ENCODE data around the gene RASGRP2.
A peak's percentile ranks its signal among the peaks of the same experiment; 100 is the strongest.

Gene RASGRP2

DNA sequence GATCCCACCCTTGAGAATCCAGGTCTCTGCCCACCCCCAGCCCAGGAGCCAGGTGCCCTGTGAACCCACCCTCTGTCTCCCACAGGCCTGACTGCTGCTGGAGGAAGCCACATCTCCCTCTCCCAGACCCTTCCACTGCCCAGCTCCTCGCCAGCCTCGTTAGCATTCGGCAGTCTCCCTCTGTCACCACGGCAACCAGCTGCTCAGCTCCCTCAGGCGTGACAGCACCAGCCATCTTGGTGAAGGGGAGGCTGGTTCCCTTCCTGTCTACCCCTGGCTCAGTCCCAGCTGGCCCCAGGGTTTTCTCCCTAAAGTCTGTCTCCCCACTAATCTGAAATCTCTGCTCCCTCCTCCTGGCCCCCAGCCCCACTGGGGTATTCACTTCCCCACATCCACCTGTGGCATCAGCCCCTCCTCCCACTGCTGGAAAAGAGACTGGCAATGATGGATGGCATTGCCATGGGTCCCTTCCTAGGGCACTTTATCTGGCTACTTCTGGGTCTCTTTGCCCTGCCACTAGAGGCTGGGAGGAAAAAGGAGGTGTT lies 49.0 kb downstream of the RASGRP2 start:
- no peak for DNase-seq (ENCODE audit: low read depth)

DNA sequence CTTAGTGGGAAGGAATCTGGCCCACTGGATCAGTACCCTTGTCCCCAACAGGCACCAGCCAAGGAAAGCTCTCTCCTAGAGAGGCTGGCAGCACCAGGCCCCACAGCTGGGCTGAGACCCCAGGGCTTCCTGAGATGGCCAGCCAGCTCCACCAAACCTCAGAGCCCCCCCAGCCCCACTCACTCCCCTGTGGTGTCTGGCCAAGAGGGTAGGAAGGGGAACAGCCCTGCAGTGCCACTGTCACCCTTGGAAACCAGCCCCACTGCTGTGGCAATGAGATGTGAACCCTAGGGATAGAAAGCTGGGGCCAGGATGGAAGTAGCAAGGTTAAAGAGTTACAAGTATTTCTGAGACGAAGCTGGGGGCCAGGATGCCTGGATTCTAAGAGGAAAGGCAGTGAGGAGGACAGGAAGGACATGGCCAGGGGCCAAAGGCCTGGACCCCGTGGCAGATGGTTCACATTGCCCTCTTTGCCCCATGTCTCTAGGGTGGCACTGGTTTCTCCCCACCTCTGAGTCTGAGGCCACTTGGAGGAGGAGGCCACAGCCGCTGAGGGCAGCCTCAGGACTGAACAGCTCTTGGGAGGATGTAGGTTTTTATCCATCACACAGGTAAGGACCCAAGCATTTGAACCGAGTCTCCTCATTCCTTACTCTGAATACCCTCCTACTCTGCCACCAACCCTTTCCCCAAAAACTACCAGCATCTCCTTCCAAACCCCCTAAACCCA lies 49.8 kb downstream of the RASGRP2 start:
- no peak for DNase-seq (ENCODE audit: low read depth)

DNA sequence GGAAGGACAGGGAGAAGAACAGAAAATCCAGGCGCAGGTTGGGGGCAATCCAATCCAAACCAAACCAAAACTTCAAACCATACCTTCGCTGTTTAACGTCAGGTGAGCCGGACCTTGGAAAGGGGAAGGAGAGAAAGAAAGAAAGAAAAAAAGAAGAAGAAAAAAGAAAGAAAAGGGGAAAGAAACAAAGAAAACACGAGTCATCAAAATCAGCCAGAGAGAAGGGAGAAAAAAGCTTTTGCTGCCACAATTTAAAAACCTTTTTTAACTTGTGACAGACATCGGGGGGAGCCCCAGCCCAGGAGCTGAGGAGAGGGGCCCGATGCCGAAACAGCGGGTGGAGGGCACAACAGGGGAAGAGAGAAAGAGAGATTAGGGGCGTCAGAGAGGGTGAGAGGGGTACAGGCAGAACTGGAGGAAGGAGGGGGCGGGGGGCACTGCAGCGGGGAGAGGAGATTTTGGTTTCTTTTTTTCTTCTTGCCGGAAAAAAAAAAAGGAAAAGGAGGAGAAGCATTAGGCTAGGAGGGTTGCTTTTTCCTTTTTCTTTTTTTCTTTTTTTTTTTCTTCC lies 51.1 kb downstream of the RASGRP2 start:
- no peak for DNase-seq (ENCODE audit: low read depth)

DNA sequence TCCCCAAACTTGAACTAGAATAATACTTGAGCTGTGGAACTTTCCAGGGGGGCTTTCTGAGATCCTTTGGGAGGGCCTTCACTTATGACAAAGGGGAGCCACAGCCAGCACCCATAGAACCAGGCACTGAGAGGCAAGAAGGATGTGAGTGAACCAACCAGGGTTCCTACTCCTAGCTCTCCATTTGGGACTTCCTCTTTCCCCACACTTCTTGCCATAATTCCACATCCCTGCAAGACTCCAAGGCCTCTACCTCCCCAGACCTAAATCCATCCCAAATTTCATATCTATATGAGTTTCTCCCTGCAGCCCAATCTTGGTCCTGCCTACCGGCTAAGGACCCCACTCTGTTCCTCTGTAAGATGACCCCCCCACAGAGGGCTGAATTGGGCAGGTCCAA lies 52.4 kb downstream of the RASGRP2 start:
- DNase-seq (ENCODE audit: low read depth), result no peak

DNA sequence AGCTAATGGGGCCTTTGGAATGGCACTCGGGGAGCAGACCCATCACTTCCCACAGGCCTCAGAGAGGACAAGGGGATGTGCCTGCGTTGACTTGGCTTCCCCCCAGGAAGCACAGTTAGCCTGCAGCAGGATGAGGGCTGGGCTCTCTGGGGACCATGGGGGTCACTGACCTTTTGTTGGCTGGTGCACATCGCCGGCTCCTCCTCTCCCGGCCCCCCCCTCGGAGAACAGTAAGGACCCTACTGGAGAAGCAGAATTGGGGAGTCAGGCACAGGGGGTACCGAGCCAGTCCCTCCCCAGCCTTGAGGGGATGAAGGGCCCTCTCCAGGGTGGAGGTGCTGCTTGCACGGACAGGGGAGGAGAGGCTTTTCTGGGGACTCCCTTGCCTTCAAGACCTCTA lies 53.7 kb downstream of the RASGRP2 start:
- DNase-seq (ENCODE audit: low read depth), result no peak

DNA sequence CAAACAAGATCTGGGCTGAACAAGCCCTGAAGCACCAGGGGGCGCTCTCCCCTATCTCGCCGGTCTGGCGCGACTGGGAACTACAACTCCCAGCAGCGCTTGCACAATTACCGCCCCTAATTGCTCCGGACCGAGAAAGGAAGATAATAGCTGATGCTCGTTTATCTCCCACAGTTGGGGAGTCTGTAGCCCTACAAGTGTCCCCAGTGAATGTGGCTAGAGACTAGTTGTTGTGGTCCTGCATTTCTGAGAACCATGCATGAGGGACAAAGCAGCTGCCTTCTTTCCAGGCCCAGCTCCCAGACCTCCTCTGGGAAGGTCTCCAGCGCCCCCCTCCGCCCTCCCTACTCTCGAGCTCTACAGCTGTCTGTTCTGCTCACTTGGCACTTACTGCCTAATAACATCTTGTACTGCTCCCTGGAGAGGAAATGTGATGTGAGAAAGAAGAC lies 55.4 kb downstream of the RASGRP2 start:
- peak; percentile 80 for DNase-seq (ENCODE audit: low read depth)

DNA sequence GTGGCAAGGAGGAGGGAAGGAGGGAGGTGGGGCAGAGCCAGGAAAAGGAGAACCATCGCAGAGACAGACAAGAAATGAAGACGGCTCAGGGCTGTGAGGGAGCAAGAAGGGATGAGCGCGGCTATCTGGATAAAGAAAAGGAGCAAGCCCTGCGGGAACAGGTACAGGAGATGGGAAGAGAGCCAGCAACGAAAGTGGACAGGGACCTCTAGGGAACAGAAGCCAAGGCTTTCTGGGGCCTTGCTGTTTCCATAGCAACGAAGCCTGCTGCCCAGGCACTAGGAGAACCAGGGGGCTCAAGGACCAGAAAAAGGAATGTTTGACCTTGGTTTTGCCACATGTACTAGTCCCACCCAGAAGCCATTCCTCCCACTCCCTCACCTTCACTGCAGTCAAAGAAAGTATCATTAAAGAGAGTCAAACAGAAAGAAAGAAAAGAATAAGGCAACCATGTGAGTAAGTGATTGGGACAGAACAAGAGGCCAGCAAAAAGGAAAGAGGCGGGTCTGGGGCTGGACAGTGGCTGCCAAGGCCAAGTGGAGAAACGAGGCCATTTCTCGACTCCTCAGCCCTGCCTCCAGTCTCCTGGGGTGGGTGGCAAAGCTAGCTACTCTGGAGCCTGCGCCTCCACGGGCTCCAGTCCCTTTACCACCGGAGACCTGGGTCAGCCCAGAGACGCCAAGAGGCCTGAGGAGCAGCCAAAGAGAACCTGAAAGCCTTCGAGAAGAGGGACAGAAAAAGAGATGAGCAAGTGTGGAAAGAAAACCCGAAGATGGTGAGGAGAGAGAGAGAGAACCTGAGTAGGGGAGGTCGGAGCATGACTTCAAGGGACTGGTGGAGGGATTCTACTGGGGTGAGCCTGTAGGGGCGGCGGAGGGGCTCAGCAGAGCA lies 56.1 kb downstream of the RASGRP2 start:
- DNase-seq (ENCODE audit: low read depth), result no peak

DNA sequence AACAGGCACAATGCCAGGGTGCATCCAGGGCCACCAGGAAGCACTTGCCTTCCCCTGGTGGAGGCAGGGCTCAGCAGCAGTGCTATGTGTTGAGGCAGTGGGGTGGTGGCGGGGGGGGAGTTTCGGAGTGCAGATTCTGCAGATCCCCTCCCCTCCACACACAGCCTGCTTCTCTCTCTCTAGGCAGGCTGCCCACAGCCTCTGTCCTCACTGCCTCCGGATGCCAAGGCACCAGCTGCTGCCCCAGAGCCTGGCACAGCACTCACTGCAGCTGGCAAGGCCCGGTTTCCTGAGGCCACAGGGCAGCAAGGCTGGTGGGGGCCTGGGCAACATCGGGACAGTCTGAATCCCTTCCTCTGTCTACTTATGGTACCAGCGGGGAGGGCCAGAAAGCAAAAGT lies 56.7 kb downstream of the RASGRP2 start:
- no peak for DNase-seq (ENCODE audit: low read depth)

DNA sequence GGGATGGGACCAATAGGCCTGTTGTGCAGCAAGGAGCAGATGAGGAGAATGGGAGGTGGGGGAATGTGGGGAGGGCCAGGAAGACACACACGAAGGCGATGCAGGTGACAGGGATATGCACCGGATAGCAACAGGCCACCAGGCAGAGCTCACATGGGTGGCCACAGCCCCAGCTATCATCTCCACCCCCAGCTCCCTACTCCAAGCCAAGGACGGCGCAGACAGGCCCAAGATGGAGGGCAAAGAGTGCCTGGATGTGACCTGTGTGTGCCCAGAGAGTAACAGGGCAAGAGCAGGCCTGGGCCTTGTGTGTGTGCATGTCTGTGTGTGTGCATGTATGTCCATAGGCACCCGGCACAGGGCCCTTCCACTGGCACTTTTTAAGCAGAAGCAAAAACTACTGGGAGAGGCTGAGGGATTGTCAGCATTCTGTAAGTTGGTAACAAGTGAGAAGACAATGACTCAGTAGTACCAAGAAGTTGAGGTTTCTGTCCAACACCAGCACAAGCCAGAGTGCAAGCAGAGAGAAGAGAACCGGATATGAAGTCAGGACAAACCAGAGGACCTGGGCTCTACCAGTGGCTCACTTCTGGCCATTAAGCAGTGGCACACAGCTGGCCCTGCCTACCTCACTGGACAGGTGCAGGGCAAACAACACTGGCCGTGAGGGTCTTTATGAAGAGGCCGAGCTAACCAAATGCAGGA lies 57.3 kb downstream of the RASGRP2 start:
- DNase-seq (ENCODE audit: low read depth), result no peak

DNA sequence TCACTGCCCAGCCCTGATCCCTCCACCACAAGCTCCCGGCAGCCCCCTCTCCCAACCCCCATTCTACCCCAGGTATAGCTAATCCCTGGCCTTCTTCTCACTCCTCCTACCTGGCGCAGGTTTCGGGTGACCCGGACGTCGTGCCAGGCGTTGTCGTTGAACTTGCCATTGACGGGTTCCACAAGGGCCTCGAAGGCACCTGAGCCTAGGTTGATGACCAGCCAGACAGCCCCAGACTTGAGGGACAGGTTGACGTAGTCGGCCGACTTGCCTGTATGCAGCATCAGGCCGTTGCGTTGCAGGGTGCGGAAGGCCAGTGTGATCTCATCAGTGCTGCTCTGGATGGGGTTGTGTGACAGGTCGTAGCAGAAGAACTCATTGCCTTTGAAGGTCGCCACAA lies 58.4 kb downstream of the RASGRP2 start:
- DNase-seq (ENCODE audit: low read depth), result no peak

DNA sequence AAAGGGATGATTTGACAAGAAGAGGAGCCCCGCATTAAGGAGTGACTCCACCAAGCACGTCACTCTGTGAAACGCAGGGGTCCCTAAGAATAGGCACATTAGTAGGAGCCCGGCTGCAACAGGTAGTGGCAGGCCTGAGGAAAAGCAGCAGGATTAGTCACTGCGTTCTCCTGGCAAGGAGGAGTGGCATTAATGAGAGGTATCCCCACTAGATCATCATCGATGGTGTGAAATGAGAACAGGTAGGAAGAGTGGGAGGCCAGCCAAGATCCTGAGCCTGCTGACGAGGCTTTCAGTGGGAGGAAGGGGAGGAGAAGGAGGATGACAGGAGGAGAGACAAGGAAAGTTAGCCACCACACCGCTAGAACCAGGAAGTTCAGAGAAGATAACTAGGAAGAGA lies 59.6 kb downstream of the RASGRP2 start:
- no peak for DNase-seq (ENCODE audit: low read depth)

DNA sequence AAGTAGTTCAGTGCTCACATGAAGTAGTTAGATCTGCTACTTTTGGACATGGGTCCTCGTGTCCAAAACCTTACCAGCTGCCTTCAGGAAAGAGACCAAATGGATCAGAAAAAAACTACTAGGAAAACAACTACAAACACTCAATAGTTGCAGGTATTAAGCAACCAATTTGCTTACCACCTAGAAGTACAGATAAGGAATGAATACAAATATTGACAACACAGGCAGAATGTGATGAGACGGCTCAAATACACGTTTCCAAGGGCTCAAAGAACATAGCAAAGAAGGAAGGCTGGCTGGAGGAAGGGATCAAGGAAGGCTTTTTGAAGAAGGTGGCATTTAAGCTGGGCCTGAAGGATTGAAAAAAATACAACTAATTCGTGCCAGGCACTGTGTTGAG lies 62.8 kb downstream of the RASGRP2 start:
- no peak for DNase-seq (ENCODE audit: low read depth)

DNA sequence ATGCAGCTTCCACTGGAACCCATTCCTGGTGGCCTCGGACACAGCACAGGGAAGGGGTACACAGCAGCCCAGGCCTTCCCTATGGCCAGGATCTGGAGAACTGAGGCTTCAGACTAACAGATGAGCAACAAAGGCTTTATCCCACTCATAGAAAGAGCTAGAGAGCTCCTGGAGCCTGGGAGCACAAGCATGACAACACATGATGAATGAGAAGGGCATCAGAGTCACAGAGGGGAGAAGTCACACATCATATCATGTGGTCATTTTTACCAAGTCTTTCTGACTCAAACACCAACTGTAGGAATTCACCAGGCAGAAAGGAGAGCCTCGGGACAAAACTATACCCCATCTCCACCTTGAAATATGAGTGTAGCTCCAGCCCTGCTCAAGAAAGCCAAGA lies 64.1 kb downstream of the RASGRP2 start:
- DNase-seq (ENCODE audit: low read depth), result no peak

DNA sequence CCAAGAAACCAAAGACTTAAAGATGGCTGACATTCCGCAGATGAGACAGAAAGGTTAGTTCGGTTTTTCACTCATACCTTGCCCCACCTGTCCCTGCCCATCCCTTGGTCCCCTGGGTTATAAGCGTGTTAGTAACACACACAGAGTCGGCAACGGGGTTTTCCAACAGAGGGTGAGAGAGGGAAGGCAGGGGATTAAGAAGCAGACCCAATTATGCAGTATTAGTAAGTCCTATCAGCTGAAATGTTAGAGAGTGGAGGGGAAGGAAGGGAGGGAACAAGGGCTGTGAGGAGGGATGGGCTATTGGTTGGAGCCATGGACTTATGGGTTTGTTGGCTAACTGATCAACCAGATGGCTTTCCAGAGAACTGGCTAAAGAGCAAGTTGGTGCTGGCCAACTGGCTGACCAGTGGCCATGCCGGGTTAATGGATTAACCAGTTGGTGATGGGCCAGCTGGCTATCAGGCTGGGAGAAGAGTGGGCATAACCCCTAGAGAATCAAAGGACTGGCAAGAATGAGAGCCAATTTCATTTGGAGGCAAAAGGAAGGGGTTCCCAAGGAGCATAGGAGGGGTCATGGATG lies 66.4 kb downstream of the RASGRP2 start:
- DNase-seq (ENCODE audit: low read depth), result no peak

Data from stimulated activated CD4-positive, alpha-beta T cell treated with anti-CD3 and anti-CD28 coated beads, Interleukin-2, amount 100 ng/mL, for 4 hours (primary cell).